Activated T-cell treated with anti-CD3 and anti-CD28 coated beads, Interleukin-2, amount 50 U/mL, for 24 hours (primary cell): ENCODE data around the gene PTK7.

Experiments used
- DNase-seq: peaks from one replicate; pipeline ENCODE4 v3.0.0-alpha.2; 2020
- H3K27ac Mint-ChIP-seq: 2 replicates; pipeline ENCODE4 v1.8.0; 2020; ENCODE audit warnings: mild to moderate bottlenecking, mixed read lengths
- H3K27me3 Mint-ChIP-seq: 2 replicates; pipeline ENCODE4 v1.8.0; 2020; ENCODE audit warnings: mixed read lengths
- H3K36me3 Mint-ChIP-seq: 2 replicates; pipeline ENCODE4 v1.8.0; 2020; ENCODE audit warnings: low read depth, mixed read lengths
- H3K4me1 Mint-ChIP-seq: 2 replicates; pipeline ENCODE4 v1.8.0; 2020; ENCODE audit warnings: low read depth, mixed read lengths
- H3K4me3 Mint-ChIP-seq: 2 replicates; pipeline ENCODE4 v1.8.0; 2020; ENCODE audit warnings: mild to moderate bottlenecking, moderate library complexity, mixed read lengths
- H3K9me3 Mint-ChIP-seq: 2 replicates; pipeline ENCODE4 v1.8.0; 2020; ENCODE audit warnings: mixed read lengths

PTK7 gene

DNA sequence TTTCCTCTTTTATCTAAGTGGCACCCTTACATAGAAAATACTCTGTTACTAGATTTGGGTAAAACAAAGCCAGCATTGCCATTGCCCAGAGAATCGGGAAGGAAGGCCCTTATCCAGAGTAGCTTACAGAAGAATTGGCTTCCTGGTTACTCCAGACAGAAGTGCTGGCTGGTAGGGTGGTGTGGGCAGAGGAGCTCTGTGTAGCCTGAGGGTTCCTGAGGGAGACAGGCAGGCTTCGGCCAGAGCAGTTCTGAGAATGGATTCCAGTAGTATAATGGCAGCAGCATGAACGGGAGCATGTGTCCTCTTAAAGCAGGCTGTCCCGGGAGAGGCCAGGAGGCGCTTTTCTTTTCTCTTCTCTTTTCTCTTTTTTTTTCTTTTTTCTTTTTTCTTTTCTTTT is 117.8 kb downstream of the PTK7 start:
- H3K27ac Mint-ChIP-seq, result no peak overlapping the region
- no peaks in the 10 kb centered on the region for H3K27me3 Mint-ChIP-seq
- peaks cover 76% of the 10 kb centered on the region for H3K36me3 Mint-ChIP-seq
- no peak overlapping the region for H3K4me3 Mint-ChIP-seq
- no peaks in the 10 kb centered on the region for H3K9me3 Mint-ChIP-seq
- peaks cover 8% of the 10 kb centered on the region for H3K4me1 Mint-ChIP-seq
- no peak for DNase-seq

DNA sequence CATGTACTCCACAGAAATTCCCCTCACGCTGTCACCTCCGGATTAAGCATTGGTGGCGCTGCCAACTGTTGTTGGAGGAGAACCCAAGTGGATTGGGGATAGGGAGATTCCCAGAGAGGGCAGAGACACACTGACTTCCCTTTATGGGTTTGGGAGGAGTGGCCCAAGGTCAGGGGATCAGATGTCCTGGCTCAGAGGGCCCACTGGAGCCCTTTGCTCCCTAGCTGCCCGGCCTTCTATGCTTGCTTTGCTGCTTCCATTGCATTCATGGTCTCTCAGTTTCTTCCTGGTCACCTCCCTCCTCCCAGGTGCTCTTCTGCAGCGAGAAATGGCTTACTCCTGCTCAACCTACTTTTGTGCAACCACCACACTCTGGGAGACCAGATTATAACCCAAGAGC is 120.2 kb downstream of the PTK7 start:
- Mint-ChIP-seq H3K36me3 (peaks cover 80% of the 10 kb centered on the region), H3K27ac (no peak overlapping the region)

GRCh38 chr6:43199912-43200311 is 123.8 kb downstream of the PTK7 start:
- Mint-ChIP-seq H3K4me3 (no peak overlapping the region), H3K27ac (peak overlapping the region; percentile 16)
- no peak for DNase-seq

More for the DNA sequence above, 120.2 kb downstream of the PTK7 start:
- no peaks in the 10 kb centered on the region for H3K27me3 Mint-ChIP-seq
- H3K4me3 Mint-ChIP-seq, result no peak overlapping the region
- H3K9me3 Mint-ChIP-seq, result no peaks in the 10 kb centered on the region
- H3K4me1 Mint-ChIP-seq, result no peaks in the 10 kb centered on the region
- DNase-seq, result no peak

GRCh38 chr6:43200541-43200940 is 124.4 kb downstream of the PTK7 start:
- no peak for DNase-seq
- Mint-ChIP-seq H3K36me3 (peaks cover 81% of the 10 kb centered on the region), H3K27me3 (no peaks in the 10 kb centered on the region), H3K27ac (peak overlapping the region; percentile 2), H3K4me1 (no peaks in the 10 kb centered on the region), H3K4me3 (no peak overlapping the region), H3K9me3 (no peaks in the 10 kb centered on the region)

More at GRCh38 chr6:43199912-43200311, 123.8 kb downstream of the PTK7 start:
- Mint-ChIP-seq H3K4me1 (no peaks in the 10 kb centered on the region), H3K27me3 (no peaks in the 10 kb centered on the region), H3K36me3 (peaks cover 81% of the 10 kb centered on the region), H3K9me3 (no peaks in the 10 kb centered on the region)

GRCh38 chr6:43202451-43202850 is 126.3 kb downstream of the PTK7 start:
- DNase-seq, result no peak
- Mint-ChIP-seq H3K4me3 (no peak overlapping the region), H3K36me3 (peaks cover 79% of the 10 kb centered on the region), H3K27me3 (no peaks in the 10 kb centered on the region), H3K9me3 (no peaks in the 10 kb centered on the region), H3K27ac (peak overlapping the region; percentile 73), H3K4me1 (no peaks in the 10 kb centered on the region)

GRCh38 chr6:43203029-43203717 is 127.1 kb downstream of the PTK7 start:
- H3K36me3 Mint-ChIP-seq, result peaks cover 73% of the 10 kb centered on the region
- no peaks in the 10 kb centered on the region for H3K9me3 Mint-ChIP-seq
- no peak overlapping the region for H3K27ac Mint-ChIP-seq
- no peak for DNase-seq
- no peak overlapping the region for H3K4me3 Mint-ChIP-seq
- H3K27me3 Mint-ChIP-seq, result no peaks in the 10 kb centered on the region
- no peaks in the 10 kb centered on the region for H3K4me1 Mint-ChIP-seq

GRCh38 chr6:43203718-43204095 is 127.6 kb downstream of the PTK7 start:
- no peaks in the 10 kb centered on the region for H3K9me3 Mint-ChIP-seq
- DNase-seq, result no peak
- no peak overlapping the region for H3K27ac Mint-ChIP-seq
- no peak overlapping the region for H3K4me3 Mint-ChIP-seq
- H3K36me3 Mint-ChIP-seq, result peaks cover 70% of the 10 kb centered on the region
- no peaks in the 10 kb centered on the region for H3K4me1 Mint-ChIP-seq
- no peaks in the 10 kb centered on the region for H3K27me3 Mint-ChIP-seq

GRCh38 chr6:43204271-43205105 is 128.4 kb downstream of the PTK7 start:
- Mint-ChIP-seq H3K27ac (no peak overlapping the region), H3K4me3 (no peak overlapping the region), H3K36me3 (peaks cover 67% of the 10 kb centered on the region)

DNA sequence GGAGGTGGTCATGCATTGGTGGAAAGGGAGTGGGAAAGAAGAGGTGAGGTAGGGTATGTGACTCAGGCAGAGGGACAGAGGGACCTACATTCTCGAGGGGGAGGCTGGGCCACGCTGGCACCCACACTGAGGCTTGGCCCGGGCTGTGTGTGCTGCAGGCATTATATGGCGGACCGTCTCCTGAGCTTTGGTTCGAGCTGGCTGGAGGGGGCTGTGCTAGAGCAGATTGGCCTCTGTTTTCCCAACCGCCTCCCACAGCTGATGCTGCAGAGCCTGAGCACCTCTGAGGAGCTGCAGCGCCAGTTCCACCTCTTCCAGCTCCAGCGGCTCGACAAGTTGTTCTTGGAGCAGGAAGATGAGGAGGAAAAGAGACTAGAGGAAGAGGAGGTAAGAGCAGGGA is 129.7 kb downstream of the PTK7 start:
- H3K4me3 Mint-ChIP-seq, result no peak overlapping the region
- H3K27me3 Mint-ChIP-seq, result no peaks in the 10 kb centered on the region
- H3K27ac Mint-ChIP-seq, result no peak overlapping the region
- no peaks in the 10 kb centered on the region for H3K9me3 Mint-ChIP-seq
- no peaks in the 10 kb centered on the region for H3K4me1 Mint-ChIP-seq
- peaks cover 59% of the 10 kb centered on the region for H3K36me3 Mint-ChIP-seq
- DNase-seq, result no peak

More at GRCh38 chr6:43204271-43205105, 128.4 kb downstream of the PTK7 start:
- Mint-ChIP-seq H3K9me3 (no peaks in the 10 kb centered on the region), H3K4me1 (no peaks in the 10 kb centered on the region), H3K27me3 (no peaks in the 10 kb centered on the region)
- no peak for DNase-seq

- Mint-ChIP-seq H3K27ac (peak overlapping the region; percentile 7), H3K4me1 (no peaks in the 10 kb centered on the region), H3K27me3 (no peaks in the 10 kb centered on the region), H3K4me3 (no peak overlapping the region), H3K9me3 (no peaks in the 10 kb centered on the region), H3K36me3 (peaks cover 51% of the 10 kb centered on the region)
- DNase-seq, result no peak
These were observed 131.2 kb downstream of the PTK7 start for GRCh38 chr6:43207286-43207685.
